Measurements from ENCODE around the gene MCM5. TPM values are rescaled to one million over a fixed set of nuclear protein-coding genes. Genes with fewer than 3 reads are reported as not detected.

The MCM5 gene
- total and polyA plus RNA-seq, 4 donors = 6.7 to 104 (median 8.8) TPM

DNA sequence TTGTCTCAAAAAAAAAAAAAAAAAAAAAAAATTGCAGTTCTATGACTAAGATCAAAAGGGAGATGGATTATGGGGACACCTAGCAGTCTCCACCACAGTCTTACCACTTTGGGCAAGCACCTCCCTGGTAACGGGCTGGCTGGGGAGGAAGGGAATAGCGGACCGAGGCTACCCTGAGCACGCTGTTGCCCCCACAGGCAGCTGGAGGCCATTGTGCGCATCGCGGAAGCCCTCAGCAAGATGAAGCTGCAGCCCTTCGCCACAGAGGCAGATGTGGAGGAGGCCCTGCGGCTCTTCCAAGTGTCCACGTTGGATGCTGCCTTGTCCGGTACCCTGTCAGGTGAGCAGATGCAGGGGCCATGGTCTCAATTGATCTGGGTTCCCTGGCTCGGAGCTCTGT lies 21.2 kb downstream of the MCM5 start:
- Histone ChIP-seq H3K9ac (ENCODE audit: low read depth in 1 of 2, low read length in 2 of 2) (no peak overlapping the region), H3K36me3 (ENCODE audit: control insufficient read depth in 4 of 4, insufficient read depth in 3 of 4, low read depth in 1 of 4, low read length in 3 of 4) (peaks cover 7 to 53% (median 18%) of the 10 kb centered on the region in 4 donors), H3K9me3 (ENCODE audit: control insufficient read depth in 4 of 4, low read length in 3 of 4) (no peaks in the 10 kb centered on the region), H3K4me3 (ENCODE audit: low read depth in 1 of 3, low read length in 3 of 3) (no peak overlapping the region), H3K27me3 (ENCODE audit: control insufficient read depth in 4 of 4, insufficient read depth in 4 of 4, low read length in 3 of 4) (no peaks in the 10 kb centered on the region), H3K4me1 (ENCODE audit: control insufficient read depth in 4 of 4, insufficient read depth in 4 of 4, low read length in 3 of 4) (no peaks in the 10 kb centered on the region), H3K27ac (ENCODE audit: low read depth in 1 of 2, low read length in 2 of 2) (no peak overlapping the region)
- 97% methylated on average over 12 of the region's 12 CpGs for WGBS
- DNase-seq (ENCODE audit: low spot score) = no peak
- no peak for TF ChIP-seq EGR1 (IDR thresholded peaks at IDR 0.05; ENCODE audit: low read depth in 2 of 2)
- no peak for TF ChIP-seq FOXA2 (IDR thresholded peaks at IDR 0.05)
- no peak for TF ChIP-seq FOXA1 (IDR thresholded peaks at IDR 0.05)
- TF ChIP-seq SP1 (IDR thresholded peaks at IDR 0.05) = no peak
- no peak for TF ChIP-seq NR2F2 (IDR thresholded peaks at IDR 0.05)
- TF ChIP-seq, protein P1, sequence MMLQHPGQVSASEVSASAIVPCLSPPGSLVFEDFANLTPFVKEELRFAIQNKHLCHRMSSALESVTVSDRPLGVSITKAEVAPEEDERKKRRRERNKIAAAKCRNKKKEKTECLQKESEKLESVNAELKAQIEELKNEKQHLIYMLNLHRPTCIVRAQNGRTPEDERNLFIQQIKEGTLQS (IDR thresholded peaks at IDR 0.05) = no peak
- no peak for TF ChIP-seq TAF1 (conservative IDR thresholded peaks at IDR 0.05)
- TF ChIP-seq, protein P2, sequence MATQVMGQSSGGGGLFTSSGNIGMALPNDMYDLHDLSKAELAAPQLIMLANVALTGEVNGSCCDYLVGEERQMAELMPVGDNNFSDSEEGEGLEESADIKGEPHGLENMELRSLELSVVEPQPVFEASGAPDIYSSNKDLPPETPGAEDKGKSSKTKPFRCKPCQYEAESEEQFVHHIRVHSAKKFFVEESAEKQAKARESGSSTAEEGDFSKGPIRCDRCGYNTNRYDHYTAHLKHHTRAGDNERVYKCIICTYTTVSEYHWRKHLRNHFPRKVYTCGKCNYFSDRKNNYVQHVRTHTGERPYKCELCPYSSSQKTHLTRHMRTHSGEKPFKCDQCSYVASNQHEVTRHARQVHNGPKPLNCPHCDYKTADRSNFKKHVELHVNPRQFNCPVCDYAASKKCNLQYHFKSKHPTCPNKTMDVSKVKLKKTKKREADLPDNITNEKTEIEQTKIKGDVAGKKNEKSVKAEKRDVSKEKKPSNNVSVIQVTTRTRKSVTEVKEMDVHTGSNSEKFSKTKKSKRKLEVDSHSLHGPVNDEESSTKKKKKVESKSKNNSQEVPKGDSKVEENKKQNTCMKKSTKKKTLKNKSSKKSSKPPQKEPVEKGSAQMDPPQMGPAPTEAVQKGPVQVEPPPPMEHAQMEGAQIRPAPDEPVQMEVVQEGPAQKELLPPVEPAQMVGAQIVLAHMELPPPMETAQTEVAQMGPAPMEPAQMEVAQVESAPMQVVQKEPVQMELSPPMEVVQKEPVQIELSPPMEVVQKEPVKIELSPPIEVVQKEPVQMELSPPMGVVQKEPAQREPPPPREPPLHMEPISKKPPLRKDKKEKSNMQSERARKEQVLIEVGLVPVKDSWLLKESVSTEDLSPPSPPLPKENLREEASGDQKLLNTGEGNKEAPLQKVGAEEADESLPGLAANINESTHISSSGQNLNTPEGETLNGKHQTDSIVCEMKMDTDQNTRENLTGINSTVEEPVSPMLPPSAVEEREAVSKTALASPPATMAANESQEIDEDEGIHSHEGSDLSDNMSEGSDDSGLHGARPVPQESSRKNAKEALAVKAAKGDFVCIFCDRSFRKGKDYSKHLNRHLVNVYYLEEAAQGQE (IDR thresholded peaks at IDR 0.05) = no peak
- TF ChIP-seq GABPA (IDR thresholded peaks at IDR 0.05 in 1 of 2, conservative IDR thresholded peaks at IDR 0.05 in 1 of 2) = no peak
- TF ChIP-seq, protein P3, sequence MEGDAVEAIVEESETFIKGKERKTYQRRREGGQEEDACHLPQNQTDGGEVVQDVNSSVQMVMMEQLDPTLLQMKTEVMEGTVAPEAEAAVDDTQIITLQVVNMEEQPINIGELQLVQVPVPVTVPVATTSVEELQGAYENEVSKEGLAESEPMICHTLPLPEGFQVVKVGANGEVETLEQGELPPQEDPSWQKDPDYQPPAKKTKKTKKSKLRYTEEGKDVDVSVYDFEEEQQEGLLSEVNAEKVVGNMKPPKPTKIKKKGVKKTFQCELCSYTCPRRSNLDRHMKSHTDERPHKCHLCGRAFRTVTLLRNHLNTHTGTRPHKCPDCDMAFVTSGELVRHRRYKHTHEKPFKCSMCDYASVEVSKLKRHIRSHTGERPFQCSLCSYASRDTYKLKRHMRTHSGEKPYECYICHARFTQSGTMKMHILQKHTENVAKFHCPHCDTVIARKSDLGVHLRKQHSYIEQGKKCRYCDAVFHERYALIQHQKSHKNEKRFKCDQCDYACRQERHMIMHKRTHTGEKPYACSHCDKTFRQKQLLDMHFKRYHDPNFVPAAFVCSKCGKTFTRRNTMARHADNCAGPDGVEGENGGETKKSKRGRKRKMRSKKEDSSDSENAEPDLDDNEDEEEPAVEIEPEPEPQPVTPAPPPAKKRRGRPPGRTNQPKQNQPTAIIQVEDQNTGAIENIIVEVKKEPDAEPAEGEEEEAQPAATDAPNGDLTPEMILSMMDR (IDR thresholded peaks at IDR 0.05; ENCODE audit: low read depth, low read length, missing input control) = no peak
- TF ChIP-seq RAD21 (IDR thresholded peaks at IDR 0.05) = no peak
- no peak for TF ChIP-seq JUND (IDR thresholded peaks at IDR 0.05)
- no peak for TF ChIP-seq HNF4A (conservative IDR thresholded peaks at IDR 0.05)
- TF ChIP-seq, protein P4, sequence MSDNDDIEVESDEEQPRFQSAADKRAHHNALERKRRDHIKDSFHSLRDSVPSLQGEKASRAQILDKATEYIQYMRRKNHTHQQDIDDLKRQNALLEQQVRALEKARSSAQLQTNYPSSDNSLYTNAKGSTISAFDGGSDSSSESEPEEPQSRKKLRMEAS (IDR thresholded peaks at IDR 0.05) = no peak
- TF ChIP-seq YY1 (IDR thresholded peaks at IDR 0.05) = no peak
- TF ChIP-seq HNF4G (IDR thresholded peaks at IDR 0.05) = no peak
- TF ChIP-seq, protein P5, sequence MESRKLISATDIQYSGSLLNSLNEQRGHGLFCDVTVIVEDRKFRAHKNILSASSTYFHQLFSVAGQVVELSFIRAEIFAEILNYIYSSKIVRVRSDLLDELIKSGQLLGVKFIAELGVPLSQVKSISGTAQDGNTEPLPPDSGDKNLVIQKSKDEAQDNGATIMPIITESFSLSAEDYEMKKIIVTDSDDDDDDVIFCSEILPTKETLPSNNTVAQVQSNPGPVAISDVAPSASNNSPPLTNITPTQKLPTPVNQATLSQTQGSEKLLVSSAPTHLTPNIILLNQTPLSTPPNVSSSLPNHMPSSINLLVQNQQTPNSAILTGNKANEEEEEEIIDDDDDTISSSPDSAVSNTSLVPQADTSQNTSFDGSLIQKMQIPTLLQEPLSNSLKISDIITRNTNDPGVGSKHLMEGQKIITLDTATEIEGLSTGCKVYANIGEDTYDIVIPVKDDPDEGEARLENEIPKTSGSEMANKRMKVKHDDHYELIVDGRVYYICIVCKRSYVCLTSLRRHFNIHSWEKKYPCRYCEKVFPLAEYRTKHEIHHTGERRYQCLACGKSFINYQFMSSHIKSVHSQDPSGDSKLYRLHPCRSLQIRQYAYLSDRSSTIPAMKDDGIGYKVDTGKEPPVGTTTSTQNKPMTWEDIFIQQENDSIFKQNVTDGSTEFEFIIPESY (IDR thresholded peaks at IDR 0.05) = no peak

DNA sequence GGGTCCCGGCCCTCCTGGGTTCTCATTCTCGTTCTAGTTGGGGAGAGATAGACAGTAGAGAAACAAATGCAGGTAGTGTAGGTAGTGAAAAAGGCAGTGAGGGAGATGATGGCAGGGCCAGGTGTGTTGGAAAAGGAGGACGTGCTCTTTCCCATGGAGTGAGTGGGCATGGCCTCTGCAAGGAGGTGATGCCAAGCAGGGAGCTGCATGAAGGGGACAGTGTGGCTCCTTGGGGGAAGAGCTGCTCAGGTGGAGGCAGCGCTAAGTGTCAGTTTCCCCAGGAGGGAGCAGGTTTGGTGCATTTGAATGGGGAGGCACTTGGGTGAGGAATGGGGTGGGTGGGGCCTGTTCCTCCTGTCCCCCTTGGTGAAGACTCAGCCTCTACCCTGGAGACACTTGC lies 22.2 kb downstream of the MCM5 start:
- H3K27ac ChIP-seq (ENCODE audit: low read depth in 1 of 2, low read length in 2 of 2) = no peak overlapping the region
- TF ChIP-seq, protein P3 (IDR thresholded peaks at IDR 0.05; ENCODE audit: low read depth, low read length, missing input control) = no peak
- TF ChIP-seq JUND (IDR thresholded peaks at IDR 0.05) (no peak), FOXA1 (IDR thresholded peaks at IDR 0.05) (no peak), RAD21 (IDR thresholded peaks at IDR 0.05) (no peak), HNF4A (conservative IDR thresholded peaks at IDR 0.05) (no peak), GABPA (IDR thresholded peaks at IDR 0.05 in 1 of 2, conservative IDR thresholded peaks at IDR 0.05 in 1 of 2) (no peak), RXRA (IDR thresholded peaks at IDR 0.05) (no peak), NR2F2 (IDR thresholded peaks at IDR 0.05) (no peak), FOXA2 (IDR thresholded peaks at IDR 0.05) (no peak), SP1 (IDR thresholded peaks at IDR 0.05) (no peak)
- TF ChIP-seq, protein P1 (IDR thresholded peaks at IDR 0.05) = no peak

More for the DNA sequence above, 22.2 kb downstream of the MCM5 start:
- peaks cover 7 to 43% (median 18%) of the 10 kb centered on the region in 4 donors for H3K36me3 ChIP-seq (ENCODE audit: control insufficient read depth in 4 of 4, insufficient read depth in 3 of 4, low read depth in 1 of 4, low read length in 3 of 4)
- H3K9ac ChIP-seq (ENCODE audit: low read depth in 1 of 2, low read length in 2 of 2) = no peak overlapping the region
- WGBS = 86% methylated on average over 4 of the region's 4 CpGs
- H3K27me3 ChIP-seq (ENCODE audit: control insufficient read depth in 4 of 4, insufficient read depth in 4 of 4, low read length in 3 of 4) = no peaks in the 10 kb centered on the region
- H3K4me1 ChIP-seq (ENCODE audit: control insufficient read depth in 4 of 4, insufficient read depth in 4 of 4, low read length in 3 of 4) = no peaks in the 10 kb centered on the region
- no peak for DNase-seq (ENCODE audit: low spot score)
- no peaks in the 10 kb centered on the region for H3K9me3 ChIP-seq (ENCODE audit: control insufficient read depth in 4 of 4, low read length in 3 of 4)
- H3K4me3 ChIP-seq (ENCODE audit: low read depth in 1 of 3, low read length in 3 of 3) = no peak overlapping the region

All from liver (tissue), 9 donors.